Trophoblast cell (in vitro differentiated cells and primary cell): Measurements from ENCODE around the gene FAM3C.

Experiments used
- DNase-seq, 2 donors: peaks; one replicate each; pipeline ENCODE4 v3.0.0-alpha.2; 2016
- H2AFZ ChIP-seq: 2 replicates; pipeline ENCODE4 v1.6.1; 2013; ENCODE audit warnings: low read length, moderate library complexity, mild to moderate bottlenecking; ENCODE audit not compliant: insufficient read depth, poor library complexity
- H2AK5ac ChIP-seq: 2 replicates; pipeline ENCODE4 v1.6.1; 2013; ENCODE audit warnings: mild to moderate bottlenecking, low read length
- H2BK120ac ChIP-seq: 2 replicates; pipeline ENCODE4 v1.6.1; 2013; ENCODE audit warnings: low read length, mild to moderate bottlenecking, moderate library complexity; ENCODE audit not compliant: insufficient read depth, poor library complexity
- H2BK12ac ChIP-seq: 2 replicates; pipeline ENCODE4 v1.6.1; 2013; ENCODE audit warnings: mild to moderate bottlenecking, low read length, moderate library complexity
- H2BK5ac ChIP-seq: 2 replicates; pipeline ENCODE4 v1.6.1; 2013; ENCODE audit warnings: low read length, low read depth, moderate library complexity, mild to moderate bottlenecking; ENCODE audit not compliant: poor library complexity
- H3K14ac ChIP-seq: 2 replicates; pipeline ENCODE4 v1.6.1; 2013; ENCODE audit warnings: mild to moderate bottlenecking, low read length
- H3K18ac ChIP-seq: 2 replicates; pipeline ENCODE4 v1.6.1; 2013; ENCODE audit warnings: mild to moderate bottlenecking, low read length
- H3K23ac ChIP-seq: 2 replicates; pipeline ENCODE4 v1.6.1; 2013; ENCODE audit warnings: low read length
- H3K27ac ChIP-seq: 2 replicates; pipeline ENCODE4 v1.5.1; 2013; ENCODE audit warnings: low read depth, mild to moderate bottlenecking, inconsistent platforms, low read length, moderate library complexity
- H3K27me3 ChIP-seq: 2 replicates; pipeline ENCODE4 v1.6.1; 2013; ENCODE audit warnings: inconsistent platforms, mild to moderate bottlenecking, low read length, moderate library complexity; ENCODE audit not compliant: insufficient read depth
- H3K36me3 ChIP-seq, 2 experiments: 1 replicate in 1 of 2; 2 replicates in 1 of 2; pipeline ENCODE4 v1.6.1; 2013; ENCODE audit warnings: low read length in 2 of 2, mild to moderate bottlenecking in 2 of 2, moderate library complexity in 1 of 2; ENCODE audit not compliant: insufficient read depth in 2 of 2, control insufficient read depth in 1 of 2
- H3K4ac ChIP-seq: 2 replicates; pipeline ENCODE4 v1.6.1; 2013; ENCODE audit warnings: low read depth, mild to moderate bottlenecking, low read length, moderate library complexity
- H3K4me1 ChIP-seq, 2 experiments: 1 replicate in 1 of 2; 2 replicates in 1 of 2; pipeline ENCODE4 v1.6.1; 2013; ENCODE audit warnings: low read length in 2 of 2, mild to moderate bottlenecking in 2 of 2, moderate library complexity in 1 of 2; ENCODE audit not compliant: insufficient read depth in 2 of 2, control insufficient read depth in 1 of 2
- H3K4me2 ChIP-seq: 2 replicates; pipeline ENCODE4 v1.6.1; 2013; ENCODE audit warnings: inconsistent platforms, mild to moderate bottlenecking, low read length, moderate library complexity
- H3K4me3 ChIP-seq: 2 replicates; pipeline ENCODE4 v1.5.1; 2013; ENCODE audit warnings: mild to moderate bottlenecking, low read depth, low read length, inconsistent platforms
- H3K79me1 ChIP-seq: one replicate; pipeline ENCODE4 v1.6.1; 2013; ENCODE audit warnings: low read length
- H3K79me2 ChIP-seq: 2 replicates; pipeline ENCODE4 v1.6.1; 2013; ENCODE audit warnings: low read length, mild to moderate bottlenecking; ENCODE audit not compliant: control insufficient read depth, insufficient read depth, poor library complexity
- H3K9ac ChIP-seq: 2 replicates; pipeline ENCODE4 v1.6.1; 2013; ENCODE audit warnings: mild to moderate bottlenecking, low read length
- H3K9me3 ChIP-seq: 2 replicates; pipeline ENCODE4 v1.6.1; 2013; ENCODE audit warnings: low read depth, mild to moderate bottlenecking, control low read depth, inconsistent platforms, low read length; ENCODE audit not compliant: insufficient read depth
- H4K12ac ChIP-seq: 2 replicates; pipeline ENCODE4 v1.6.1; 2013; ENCODE audit warnings: low read depth, mild to moderate bottlenecking, low read length, moderate library complexity
- H4K8ac ChIP-seq: 2 replicates; pipeline ENCODE4 v1.6.1; 2013; ENCODE audit warnings: low read depth, mild to moderate bottlenecking, low read length, moderate library complexity
- H4K91ac ChIP-seq: one replicate; pipeline ENCODE4 v1.6.1; 2013; ENCODE audit warnings: low read depth, mild to moderate bottlenecking, low read length, moderate library complexity
- WGBS: extraction: QIAGEN DNeasy Blood & Tissue Kit; methylation state at CpG from one replicate; pipeline ENCODE4 v1.1.7; 2013; ENCODE audit warnings: missing lambda C conversion rate; ENCODE audit not compliant: insufficient read length, insufficient coverage; ENCODE audit errors: extremely low coverage; 5-methylcytosine and 5-hydroxymethylcytosine counted together

Gene FAM3C

DNA sequence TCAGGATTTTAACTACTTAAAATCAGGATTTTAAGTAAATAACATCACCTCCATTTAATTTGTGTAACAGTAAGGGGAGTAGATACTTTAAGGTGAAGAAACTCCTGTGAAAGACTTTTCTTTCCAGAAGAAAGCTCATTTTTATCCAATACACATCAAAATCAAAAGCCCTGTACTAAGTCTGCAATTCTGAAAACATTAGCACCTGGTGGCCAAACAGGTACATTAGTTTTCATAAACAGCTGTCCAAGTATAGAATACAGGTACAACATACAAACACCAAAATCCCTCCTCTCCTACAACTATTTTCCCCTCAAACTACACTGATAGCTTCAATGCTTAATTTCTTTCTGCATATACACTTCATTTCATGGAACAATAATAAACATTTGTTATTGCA is 22.9 kb downstream of the FAM3C start:
- H3K4me3 ChIP-seq = no peak overlapping the region
- H3K9me3 ChIP-seq = no peaks in the 10 kb centered on the region
- H3K14ac ChIP-seq = no peak overlapping the region
- no peak overlapping the region for H3K27ac ChIP-seq
- no peak overlapping the region for H4K8ac ChIP-seq
- DNase-seq = no peak
- H3K27me3 ChIP-seq = no peaks in the 10 kb centered on the region
- no peaks in the 10 kb centered on the region for H3K79me2 ChIP-seq
- no peaks in the 10 kb centered on the region for H3K4me1 ChIP-seq
- no peaks in the 10 kb centered on the region for H3K79me1 ChIP-seq
- H3K36me3 ChIP-seq = peaks cover 5 to 15% of the 10 kb centered on the region in 2 experiments
- no peak overlapping the region for H3K23ac ChIP-seq
- H4K12ac ChIP-seq = no peak overlapping the region
- H3K18ac ChIP-seq = no peak overlapping the region
- H2AFZ ChIP-seq = no peak overlapping the region
- no peak overlapping the region for H3K4ac ChIP-seq
- H4K91ac ChIP-seq = no peak overlapping the region
- no peak overlapping the region for H2BK120ac ChIP-seq
- no peak overlapping the region for H2BK5ac ChIP-seq
- no peak overlapping the region for H3K9ac ChIP-seq
- no peak overlapping the region for H3K4me2 ChIP-seq
- H2BK12ac ChIP-seq = no peak overlapping the region
- H2AK5ac ChIP-seq = no peak overlapping the region

DNA sequence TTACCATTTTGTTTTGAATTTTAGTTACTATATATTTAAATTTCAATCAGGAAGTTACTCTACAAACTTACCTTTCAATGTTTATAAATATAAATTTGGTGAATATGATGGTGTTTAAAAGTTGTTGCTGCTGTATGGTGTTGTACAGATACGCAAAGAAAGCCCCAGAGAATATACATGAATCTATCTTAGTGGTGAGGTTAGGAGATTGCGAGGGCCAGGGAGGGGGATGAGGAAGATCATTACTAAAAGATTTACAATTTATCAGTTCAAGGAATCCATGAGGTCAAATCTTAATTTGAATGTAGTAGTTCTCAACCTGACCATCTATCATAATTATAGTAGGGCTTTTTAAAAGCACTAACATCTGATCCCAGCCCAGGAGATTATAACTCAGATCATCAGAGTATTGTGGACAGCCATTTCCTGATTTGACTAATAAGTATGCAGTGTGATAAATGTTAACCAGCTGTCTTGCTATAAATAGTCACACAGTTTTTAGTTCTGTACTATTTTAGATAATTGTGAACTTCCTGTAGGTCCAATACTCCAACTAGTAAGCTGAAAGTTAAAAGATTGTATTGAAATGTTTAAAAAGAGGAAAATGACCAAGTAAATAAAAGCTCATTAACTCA is 23.6 kb downstream of the FAM3C start:
- H3K18ac ChIP-seq = no peak overlapping the region
- H4K91ac ChIP-seq = no peak overlapping the region
- H3K9ac ChIP-seq = no peak overlapping the region
- H2BK12ac ChIP-seq = no peak overlapping the region
- no peak overlapping the region for H4K8ac ChIP-seq
- H2BK120ac ChIP-seq = no peak overlapping the region
- peaks cover 4 to 15% of the 10 kb centered on the region in 2 experiments for H3K36me3 ChIP-seq
- H3K79me2 ChIP-seq = no peaks in the 10 kb centered on the region
- no peaks in the 10 kb centered on the region for H3K27me3 ChIP-seq
- WGBS = no CpG with 5 or more reads among the region's 2 CpGs
- no peak overlapping the region for H3K4me3 ChIP-seq
- no peak overlapping the region for H2AFZ ChIP-seq
- no peak overlapping the region for H3K27ac ChIP-seq
- no peak overlapping the region for H2BK5ac ChIP-seq
- no peak overlapping the region for H3K23ac ChIP-seq
- no peak overlapping the region for H3K14ac ChIP-seq
- no peaks in the 10 kb centered on the region for H3K79me1 ChIP-seq
- H3K4me1 ChIP-seq = no peaks in the 10 kb centered on the region
- no peak for DNase-seq
- H3K4me2 ChIP-seq = no peak overlapping the region
- no peak overlapping the region for H2AK5ac ChIP-seq
- H4K12ac ChIP-seq = no peak overlapping the region
- H3K9me3 ChIP-seq = no peaks in the 10 kb centered on the region
- H3K4ac ChIP-seq = no peak overlapping the region

DNA sequence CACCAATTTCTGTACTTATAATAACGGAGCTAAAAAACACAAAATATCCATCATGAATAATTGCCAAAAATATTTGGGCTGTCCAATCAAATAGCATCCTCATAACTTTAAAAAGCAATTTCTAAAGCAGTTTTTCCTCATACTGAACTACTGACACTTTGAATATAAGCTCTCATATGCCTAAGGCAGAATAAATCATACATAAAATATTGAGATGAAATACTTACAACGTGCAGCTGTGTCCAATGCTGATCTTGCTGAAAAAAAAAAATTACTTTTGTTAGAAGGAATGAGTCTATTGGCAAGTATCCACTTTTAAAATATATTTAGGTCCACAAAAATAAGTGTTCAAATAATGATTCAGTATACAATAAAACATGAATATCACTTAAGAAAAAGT is 24.2 kb downstream of the FAM3C start:
- H4K91ac ChIP-seq = no peak overlapping the region
- WGBS = no CpG with 5 or more reads among the region's 2 CpGs
- no peak overlapping the region for H2BK5ac ChIP-seq

DNA sequence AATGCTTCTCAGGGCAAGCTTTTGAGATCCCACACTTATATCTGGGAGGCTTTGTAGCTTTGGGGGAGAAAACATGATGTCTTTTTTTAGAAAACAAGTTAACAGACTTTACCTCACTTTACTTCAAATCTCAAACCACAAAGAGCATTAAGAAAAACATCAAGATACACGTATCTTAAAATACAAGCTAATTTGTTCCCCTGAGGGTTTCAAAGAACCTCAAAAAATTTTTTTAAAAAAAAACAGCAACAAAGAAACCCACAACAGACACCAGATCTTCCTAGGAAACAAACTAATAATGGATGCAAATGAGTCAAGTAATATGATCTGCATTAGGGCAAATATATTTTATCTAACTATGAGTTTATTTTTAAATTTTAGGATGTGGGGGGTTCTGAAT is 24.7 kb downstream of the FAM3C start:
- no peak overlapping the region for H3K4ac ChIP-seq
- no peak overlapping the region for H3K18ac ChIP-seq
- no peak overlapping the region for H4K91ac ChIP-seq
- no peak overlapping the region for H3K4me3 ChIP-seq
- H3K79me2 ChIP-seq = no peaks in the 10 kb centered on the region
- no peak for DNase-seq
- H2AK5ac ChIP-seq = no peak overlapping the region
- no peaks in the 10 kb centered on the region for H3K27me3 ChIP-seq
- H4K8ac ChIP-seq = no peak overlapping the region
- no peak overlapping the region for H2BK5ac ChIP-seq
- H3K9ac ChIP-seq = no peak overlapping the region
- H2BK12ac ChIP-seq = no peak overlapping the region
- no peak overlapping the region for H3K14ac ChIP-seq
- no peak overlapping the region for H2BK120ac ChIP-seq
- H3K23ac ChIP-seq = no peak overlapping the region
- H3K27ac ChIP-seq = no peak overlapping the region
- peaks cover 4 to 13% of the 10 kb centered on the region in 2 experiments for H3K36me3 ChIP-seq
- no peak overlapping the region for H4K12ac ChIP-seq
- H3K79me1 ChIP-seq = no peaks in the 10 kb centered on the region
- no peak overlapping the region for H3K4me2 ChIP-seq
- H3K4me1 ChIP-seq = no peaks in the 10 kb centered on the region
- H3K9me3 ChIP-seq = no peaks in the 10 kb centered on the region
- no CpG with 5 or more reads among the region's 1 CpG for WGBS
- H2AFZ ChIP-seq = no peak overlapping the region

More for the DNA sequence above, 24.2 kb downstream of the FAM3C start:
- Histone ChIP-seq H3K27ac (no peak overlapping the region), H3K79me1 (no peaks in the 10 kb centered on the region), H3K9ac (no peak overlapping the region), H3K9me3 (no peaks in the 10 kb centered on the region), H2AFZ (no peak overlapping the region), H3K79me2 (no peaks in the 10 kb centered on the region), H2AK5ac (no peak overlapping the region), H3K27me3 (no peaks in the 10 kb centered on the region), H3K4me3 (no peak overlapping the region), H3K4ac (no peak overlapping the region), H2BK12ac (no peak overlapping the region), H3K36me3 (peaks cover 4 to 13% of the 10 kb centered on the region in 2 experiments), H3K18ac (no peak overlapping the region), H2BK120ac (no peak overlapping the region), H3K23ac (no peak overlapping the region), H3K4me2 (no peak overlapping the region), H4K12ac (no peak overlapping the region), H3K14ac (no peak overlapping the region), H3K4me1 (no peaks in the 10 kb centered on the region), H4K8ac (no peak overlapping the region)
- DNase-seq = no peak
